Measurements from ENCODE around the gene IL23R.

- TF ChIP-seq CTCF (optimal IDR thresholded peaks at IDR 0.05 in 1 of 3, IDR thresholded peaks at IDR 0.05 in 1 of 3, conservative IDR thresholded peaks at IDR 0.05 in 1 of 3; ENCODE audit: extremely low read depth in 1 of 3, insufficient read depth in 2 of 3, low read length in 3 of 3), result no peak
- no peak for TF ChIP-seq EZH2 (IDR thresholded peaks at IDR 0.05; ENCODE audit: low read length)
Observed at GRCh38 chr1:67162954-67163353, 3.3 kb upstream of the IL23R start.
